IMR-90 (cell line): ENCODE results near the gene PTBP2. TPM values are rescaled to one million over a fixed set of nuclear protein-coding genes. Genes with fewer than 3 reads are reported as not detected.

Source experiments
- ATAC-seq: fragments of 200-7000 bp; cut with Tn5 transposase; 2 replicates; pipeline ENCODE4 v1.9.1; 2020; ENCODE audit warnings: low read depth, mild to moderate bottlenecking, moderate library complexity
- BruUV-seq: library from RNA; stranded (reverse); fragments of 400-500 nt; replicated peaks from 2 replicates; lab custom pipeline; 2021; lab: Mats Ljungman, UMichigan
- CTCF ChIA-PET: fragments of 300-600 bp; formaldehyde crosslinking; extraction: SDS; loops from one replicate; lab custom pipeline; 2021; ENCODE audit warnings: antibody characterized with exemption; lab: Yijun Ruan, JAX
- POLR2A ChIA-PET: fragments of 300-600 bp; sonication (Branson Sonifier 250); formaldehyde crosslinking; loops from one replicate; lab custom pipeline; 2022; ENCODE audit warnings: antibody characterized with exemption; ENCODE audit not compliant: unreplicated experiment; lab: Charles Lee
- DNase-seq: peaks from one replicate; pipeline ENCODE4 v3.0.0; 2013
- H2AFZ ChIP-seq: replicated peaks from 2 replicates; pipeline ENCODE3; 2013; ENCODE audit warnings: low read length, mild to moderate bottlenecking; ENCODE audit not compliant: poor library complexity
- H2AK5ac ChIP-seq: 2 replicates; pipeline ENCODE4 v1.6.1; 2013; ENCODE audit warnings: low read depth, low read length, inconsistent platforms
- H2AK9ac ChIP-seq: replicated peaks from 2 replicates; pipeline ENCODE3; 2013; ENCODE audit warnings: mild to moderate bottlenecking, low read depth, low read length, moderate library complexity; ENCODE audit not compliant: poor library complexity
- H2BK120ac ChIP-seq: 2 replicates; pipeline ENCODE4 v1.6.1; 2013; ENCODE audit warnings: low read depth, low read length, inconsistent platforms
- H2BK15ac ChIP-seq: 3 replicates; pipeline ENCODE4 v1.6.1; 2013; ENCODE audit warnings: low read depth, low read length, inconsistent platforms
- H2BK20ac ChIP-seq: 2 replicates; pipeline ENCODE4 v1.6.1; 2013; ENCODE audit warnings: low read depth, mild to moderate bottlenecking, inconsistent platforms, low read length, moderate library complexity
- H2BK5ac ChIP-seq: 2 replicates; pipeline ENCODE4 v1.6.1; 2013; ENCODE audit warnings: mild to moderate bottlenecking, low read depth, low read length, inconsistent platforms; ENCODE audit not compliant: poor library complexity, severe bottlenecking
- H3K14ac ChIP-seq: replicated peaks from 2 replicates; pipeline ENCODE4 v1.6.1; 2013; ENCODE audit warnings: low read depth, low read length, inconsistent platforms
- H3K18ac ChIP-seq: 2 replicates; pipeline ENCODE4 v1.6.1; 2013; ENCODE audit warnings: low read depth, low read length, control low read depth
- H3K23ac ChIP-seq: 2 replicates; pipeline ENCODE4 v1.6.1; 2013; ENCODE audit warnings: low read depth, low read length, inconsistent platforms
- H3K27ac ChIP-seq: 2 replicates; pipeline ENCODE4 v1.5.1; 2013; ENCODE audit warnings: mild to moderate bottlenecking, control low read depth, low read length; ENCODE audit not compliant: insufficient read depth
- H3K27me3 ChIP-seq: 2 replicates; pipeline ENCODE4 v1.6.1; 2013; ENCODE audit warnings: low read length; ENCODE audit not compliant: control insufficient read depth, insufficient read depth
- H3K36me3 ChIP-seq: 2 replicates; pipeline ENCODE4 v1.6.1; 2013; ENCODE audit warnings: low read length, mixed read lengths; ENCODE audit not compliant: control insufficient read depth, insufficient read depth
- H3K4ac ChIP-seq: 2 replicates; pipeline ENCODE4 v1.6.1; 2013; ENCODE audit warnings: low read depth, low read length, inconsistent platforms
- H3K4me1 ChIP-seq: 2 replicates; pipeline ENCODE4 v1.6.1; 2013; ENCODE audit warnings: low read length, mixed read lengths; ENCODE audit not compliant: control insufficient read depth, insufficient read depth
- H3K4me2 ChIP-seq: 2 replicates; pipeline ENCODE4 v1.6.1; 2013; ENCODE audit warnings: low read depth, mild to moderate bottlenecking, control low read depth, low read length, moderate library complexity
- H3K4me3 ChIP-seq: 2 replicates; pipeline ENCODE4 v1.5.1; 2013; ENCODE audit warnings: low read depth, mild to moderate bottlenecking, control low read depth, low read length, moderate library complexity; ENCODE audit not compliant: insufficient read depth
- H3K56ac ChIP-seq: 2 replicates; pipeline ENCODE4 v1.6.1; 2013; ENCODE audit warnings: low read length, inconsistent platforms; ENCODE audit not compliant: insufficient read depth; ENCODE audit errors: extremely low read depth
- H3K79me1 ChIP-seq, 2 experiments: 2 replicates each; pipeline ENCODE4 v1.6.1; 2013; ENCODE audit warnings: low read length in 2 of 2, inconsistent platforms in 1 of 2, low read depth in 1 of 2
- H3K9ac ChIP-seq: 2 replicates; pipeline ENCODE4 v1.6.1; 2013; ENCODE audit warnings: low read depth, low read length, control low read depth
- H3K9me1 ChIP-seq: 2 replicates; pipeline ENCODE4 v1.6.1; 2013; ENCODE audit warnings: low read length, inconsistent platforms; ENCODE audit not compliant: insufficient read depth
- H3K9me3 ChIP-seq: 2 replicates; pipeline ENCODE4 v1.6.1; 2013; ENCODE audit warnings: low read length; ENCODE audit not compliant: control insufficient read depth, insufficient read depth
- H4K20me1 ChIP-seq: 2 replicates; pipeline ENCODE4 v1.6.1; 2013; ENCODE audit warnings: low read length, inconsistent platforms; ENCODE audit not compliant: insufficient read depth
- H4K5ac ChIP-seq: 2 replicates; pipeline ENCODE4 v1.6.1; 2013; ENCODE audit warnings: mild to moderate bottlenecking, low read depth, low read length, control low read depth
- H4K8ac ChIP-seq, 2 experiments: 2 replicates each; pipeline ENCODE4 v1.6.1; 2013; ENCODE audit warnings: low read depth in 2 of 2, low read length in 2 of 2, control low read depth in 1 of 2, inconsistent platforms in 1 of 2
- H4K91ac ChIP-seq: 2 replicates; pipeline ENCODE4 v1.6.1; 2013; ENCODE audit warnings: low read depth, low read length, inconsistent platforms; ENCODE audit not compliant: insufficient read depth
- CEBPB ChIP-seq: IDR thresholded peaks from 2 replicates; pipeline ENCODE4 v1.6.1; 2012; ENCODE audit warnings: low read depth, low read length, improper control_type of control experiment
- CHD1 ChIP-seq: IDR thresholded peaks from 2 replicates; pipeline ENCODE4 v1.6.1; 2012; ENCODE audit warnings: low read depth, low read length, improper control_type of control experiment
- RAD21 ChIP-seq: IDR thresholded peaks from 2 replicates; pipeline ENCODE4 v1.6.1; 2012; ENCODE audit warnings: low read length, improper control_type of control experiment
- RFX5 ChIP-seq: IDR thresholded peaks from 2 replicates; pipeline ENCODE4 v1.8.0; 2012; ENCODE audit warnings: low read depth, mild to moderate bottlenecking, low read length, moderate library complexity
- SMC3 ChIP-seq: fragments of 150-350 bp; IDR thresholded peaks from 2 replicates; pipeline ENCODE4 v1.6.1; 2016; ENCODE audit warnings: low read depth, mild to moderate bottlenecking, antibody characterized with exemption, low read length, moderate library complexity
- WGBS, 2 experiments: methylation state at CpG; one replicate each; pipeline versions ENCODE4 v1.1.5 to v1.1.7; 2013; ENCODE audit warnings: missing lambda C conversion rate in 2 of 2; ENCODE audit not compliant: insufficient read length in 1 of 2; ENCODE audit errors: extremely low coverage in 2 of 2; 5-methylcytosine and 5-hydroxymethylcytosine counted together
- dilution Hi-C: fragments of 300-500 bp; cut with HindIII; formaldehyde crosslinking; loops from one replicate; pipeline ENCODE4 v1.14.3; 2018; ENCODE audit warnings: low sequenced_read_pairs; ENCODE audit not compliant: unreplicated experiment
- in situ Hi-C: fragments of 300-500 bp; cut with MboI; formaldehyde crosslinking; loops from 3 replicates; pipeline ENCODE4 v1.14.3; 2019; ENCODE audit warnings: low sequenced_read_pairs, inconsistent platforms, mixed read lengths
- intact Hi-C: fragments of 100-400 bp; cut with micrococcal nuclease; formaldehyde crosslinking; loops from 2 replicates; pipeline ENCODE4 v1.10.0; 2022
- polyA plus RNA-seq, 3 experiments: library from polyadenylated mRNA; depleted of rRNA; stranded (reverse); fragments of >200 nt; gene quantifications; 2 replicates each; pipeline ENCODE4 v1.2.3, GENCODE V29; 2012; ENCODE audit warnings: low replicate concordance in 1 of 3
- total RNA-seq: library from RNA; depleted of rRNA; stranded (reverse); fragments of >200 nt; gene quantifications from 2 replicates; pipeline ENCODE4 v1.2.3, GENCODE V29; 2012
- TF ChIP-seq, protein P1 (sequence below): conservative IDR thresholded peaks from 2 replicates; pipeline ENCODE4 v1.5.1; 2012; ENCODE audit warnings: mild to moderate bottlenecking, low read depth, low read length, improper control_type of control experiment

PTBP2 gene
- total and polyA plus RNA-seq, 2 of the 4 experiments (the other 2 are of a cell fraction) = 9.7 to 37.8 TPM

DNA sequence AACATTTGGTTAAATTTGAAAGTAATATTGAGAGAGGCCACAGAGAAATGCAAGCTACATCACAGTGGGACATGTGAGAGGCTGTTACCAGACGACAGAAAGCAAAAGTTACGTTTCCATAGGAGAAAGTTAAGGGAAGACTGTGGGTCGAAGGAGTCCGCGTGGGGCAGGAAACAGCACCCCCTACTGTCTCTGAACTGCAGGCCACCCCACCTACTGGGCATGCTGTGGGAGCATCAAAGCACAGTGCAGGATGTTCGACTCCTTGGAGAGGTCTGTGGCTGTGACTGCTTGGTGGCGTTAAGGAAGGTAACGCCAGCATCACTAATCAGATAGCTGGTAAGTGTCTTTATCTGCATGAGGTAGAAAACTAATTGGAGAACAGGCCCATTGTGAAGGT, 123.9 kb downstream of the PTBP2 start:
- H2BK5ac ChIP-seq = no peak overlapping the region
- no peaks in the 10 kb centered on the region for H4K20me1 ChIP-seq
- H3K23ac ChIP-seq = no peak overlapping the region
- H4K5ac ChIP-seq = no peak overlapping the region
- no peak overlapping the region for H2AK5ac ChIP-seq
- H2AFZ ChIP-seq = no peak overlapping the region
- DNase-seq = no peak
- H4K91ac ChIP-seq = no peak overlapping the region
- no peak overlapping the region for H3K4me2 ChIP-seq
- H3K4me1 ChIP-seq = peaks cover 2% of the 10 kb centered on the region; the same call in 1 of the 2 replicates
- H3K9me3 ChIP-seq = no peaks in the 10 kb centered on the region
- no peak overlapping the region for H3K4ac ChIP-seq
- no peak overlapping the region for H2AK9ac ChIP-seq
- H3K27ac ChIP-seq = no peak overlapping the region
- no peak overlapping the region for H3K18ac ChIP-seq
- H3K9ac ChIP-seq = no peak overlapping the region
- H4K8ac ChIP-seq = no peak overlapping the region
- intact Hi-C loops = no loop called here
- no CpG with 5 or more reads among the region's 8 CpGs for WGBS, 2 experiments
- CTCF ChIA-PET = no interaction called here
- TF ChIP-seq SMC3 (peak; percentile 36), RAD21 (peak; percentile 54), CHD1 (no peak), RFX5 (no peak), CEBPB (no peak)
- TF ChIP-seq, protein P1, sequence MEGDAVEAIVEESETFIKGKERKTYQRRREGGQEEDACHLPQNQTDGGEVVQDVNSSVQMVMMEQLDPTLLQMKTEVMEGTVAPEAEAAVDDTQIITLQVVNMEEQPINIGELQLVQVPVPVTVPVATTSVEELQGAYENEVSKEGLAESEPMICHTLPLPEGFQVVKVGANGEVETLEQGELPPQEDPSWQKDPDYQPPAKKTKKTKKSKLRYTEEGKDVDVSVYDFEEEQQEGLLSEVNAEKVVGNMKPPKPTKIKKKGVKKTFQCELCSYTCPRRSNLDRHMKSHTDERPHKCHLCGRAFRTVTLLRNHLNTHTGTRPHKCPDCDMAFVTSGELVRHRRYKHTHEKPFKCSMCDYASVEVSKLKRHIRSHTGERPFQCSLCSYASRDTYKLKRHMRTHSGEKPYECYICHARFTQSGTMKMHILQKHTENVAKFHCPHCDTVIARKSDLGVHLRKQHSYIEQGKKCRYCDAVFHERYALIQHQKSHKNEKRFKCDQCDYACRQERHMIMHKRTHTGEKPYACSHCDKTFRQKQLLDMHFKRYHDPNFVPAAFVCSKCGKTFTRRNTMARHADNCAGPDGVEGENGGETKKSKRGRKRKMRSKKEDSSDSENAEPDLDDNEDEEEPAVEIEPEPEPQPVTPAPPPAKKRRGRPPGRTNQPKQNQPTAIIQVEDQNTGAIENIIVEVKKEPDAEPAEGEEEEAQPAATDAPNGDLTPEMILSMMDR = peak; percentile 42
- H3K4me3 ChIP-seq = no peak overlapping the region
- H3K14ac ChIP-seq = no peak overlapping the region
- no peaks in the 10 kb centered on the region for H3K36me3 ChIP-seq
- BruUV-seq = no TSS peak
- H2BK15ac ChIP-seq = no peak overlapping the region
- POLR2A ChIA-PET = no interaction called here
- no peak overlapping the region for H3K56ac ChIP-seq
- no peak overlapping the region for H2BK20ac ChIP-seq
- in situ Hi-C loops = no loop called here
- peak; percentile 24; the same call in 1 of the 2 replicates for ATAC-seq
- no peaks in the 10 kb centered on the region for H3K79me1 ChIP-seq
- dilution Hi-C loops = no loop called here
- no peaks in the 10 kb centered on the region for H3K9me1 ChIP-seq
- H3K27me3 ChIP-seq = no peaks in the 10 kb centered on the region
- H2BK120ac ChIP-seq = no peak overlapping the region
